A673 (cell line): ENCODE measurements around the gene SEMA3A. TPM values are rescaled to one million over a fixed set of nuclear protein-coding genes. Genes with fewer than 3 reads are reported as not detected.

Source experiments
- BruUV-seq: library from RNA; stranded (reverse); fragments of 400-500 nt; replicated peaks from 2 replicates; lab custom pipeline; 2021; lab: Mats Ljungman, UMichigan
- CTCF ChIA-PET: fragments of 300-600 bp; sonication (Branson Sonifier 250); formaldehyde crosslinking; loops from one replicate; lab custom pipeline; 2022; ENCODE audit warnings: antibody characterized with exemption; lab: Charles Lee
- POLR2A ChIA-PET: fragments of 300-600 bp; sonication (Branson Sonifier 250); formaldehyde crosslinking; loops from one replicate; lab custom pipeline; 2022; ENCODE audit warnings: antibody characterized with exemption; ENCODE audit not compliant: low non-redundant PET; lab: Charles Lee
- DNase-seq: peaks from one replicate; pipeline ENCODE4 v3.0.0-alpha.2; 2015; ENCODE audit warnings: low spot score
- H3K27ac ChIP-seq: fragments of 200-600 bp; sonication (generic); 2 replicates; pipeline ENCODE4 v1.5.1; 2016; ENCODE audit warnings: mixed run types, low read depth, mild to moderate bottlenecking, mixed read lengths, antibody characterized with exemption, low read length; ENCODE audit not compliant: poor library complexity, severe bottlenecking
- H3K27me3 ChIP-seq: fragments of 200-600 bp; sonication (generic); replicated peaks from 2 replicates; pipeline ENCODE4 v1.6.1; 2017; ENCODE audit warnings: mixed run types, low read depth, mild to moderate bottlenecking, mixed read lengths, antibody characterized with exemption, low read length; ENCODE audit not compliant: insufficient read depth, poor library complexity
- H3K36me3 ChIP-seq: fragments of 200-600 bp; sonication (generic); 2 replicates; pipeline ENCODE4 v1.6.1; 2016; ENCODE audit warnings: mixed run types, mild to moderate bottlenecking, mixed read lengths, antibody characterized with exemption, low read length; ENCODE audit not compliant: insufficient read depth, poor library complexity, severe bottlenecking
- H3K4me1 ChIP-seq: fragments of 200-600 bp; sonication (generic); 2 replicates; pipeline ENCODE4 v1.6.1; 2017; ENCODE audit warnings: mixed run types, mild to moderate bottlenecking, mixed read lengths, antibody characterized with exemption, low read length; ENCODE audit not compliant: insufficient read depth, poor library complexity, severe bottlenecking
- H3K4me3 ChIP-seq: fragments of 200-600 bp; sonication (generic); 2 replicates; pipeline ENCODE4 v1.5.1; 2016; ENCODE audit warnings: low read depth, mixed run types, mild to moderate bottlenecking, mixed read lengths, low read length; ENCODE audit not compliant: poor library complexity, severe bottlenecking
- H3K9me3 ChIP-seq: fragments of 200-600 bp; sonication (generic); 2 replicates; pipeline ENCODE4 v1.6.1; 2016; ENCODE audit warnings: mixed run types, low read depth, mild to moderate bottlenecking, mixed read lengths, antibody characterized with exemption, low read length; ENCODE audit not compliant: poor library complexity, severe bottlenecking
- CTCF ChIP-seq: fragments of 300-800, 200-600 bp; sonication (generic); conservative IDR thresholded peaks from 2 replicates; pipeline ENCODE4 v1.5.1; 2017; ENCODE audit warnings: low read depth, mild to moderate bottlenecking, antibody characterized with exemption, low read length, moderate library complexity, mixed read lengths
- EZH2 ChIP-seq: fragments of 200-600 bp; sonication (generic); IDR thresholded peaks from 2 replicates; pipeline ENCODE4 v1.6.1; 2017; ENCODE audit warnings: borderline replicate concordance, low read depth, mild to moderate bottlenecking, mixed read lengths, antibody characterized with exemption, low read length; ENCODE audit not compliant: poor library complexity, severe bottlenecking
- intact Hi-C: fragments of 100-400 bp; cut with micrococcal nuclease; formaldehyde crosslinking; loops from one replicate; pipeline ENCODE4 v1.10.0; 2022; ENCODE audit not compliant: unreplicated experiment
- total RNA-seq: library from RNA; stranded (reverse); gene quantifications from 2 replicates; pipeline ENCODE4 v1.2.3, GENCODE V29; 2021

The SEMA3A gene
- total RNA-seq, 1 experiment from 2014 or later = 22.8 TPM

- H3K27me3 ChIP-seq = no peaks in the 10 kb centered on the region
- ChIA-PET POLR2A (no interaction called here), CTCF (no interaction called here)
- H3K36me3 ChIP-seq = peaks cover 4% of the 10 kb centered on the region
- no peak for DNase-seq
- no peak overlapping the region for H3K4me3 ChIP-seq
- intact Hi-C loops = no loop called here
- H3K9me3 ChIP-seq = no peaks in the 10 kb centered on the region
- TF ChIP-seq EZH2 (no peak), CTCF (no peak)
- no peaks in the 10 kb centered on the region for H3K4me1 ChIP-seq
- no TSS peak for BruUV-seq
- H3K27ac ChIP-seq = no peak overlapping the region
These were observed 184.8 kb downstream of the SEMA3A start for GRCh38 chr7:84009782-84010181.

- H3K36me3 ChIP-seq = peaks cover 7% of the 10 kb centered on the region
- H3K4me3 ChIP-seq = no peak overlapping the region
- no peak for TF ChIP-seq CTCF
- TF ChIP-seq EZH2 = no peak
- no peak overlapping the region for H3K27ac ChIP-seq
- no TSS peak for BruUV-seq
- no peaks in the 10 kb centered on the region for H3K4me1 ChIP-seq
- ChIA-PET CTCF (no interaction called here), POLR2A (no interaction called here)
- no peaks in the 10 kb centered on the region for H3K27me3 ChIP-seq
- DNase-seq = no peak
- intact Hi-C loops = no loop called here
- no peaks in the 10 kb centered on the region for H3K9me3 ChIP-seq
These were observed 185.5 kb downstream of the SEMA3A start for GRCh38 chr7:84009051-84009450.

- POLR2A ChIA-PET = no interaction called here
- Histone ChIP-seq H3K36me3 (peaks cover 7% of the 10 kb centered on the region), H3K4me3 (no peak overlapping the region), H3K27ac (no peak overlapping the region), H3K27me3 (no peaks in the 10 kb centered on the region), H3K4me1 (no peaks in the 10 kb centered on the region), H3K9me3 (no peaks in the 10 kb centered on the region)
- no peak for DNase-seq
- BruUV-seq = no TSS peak
- intact Hi-C loops = no loop called here
- no peak for TF ChIP-seq EZH2
- TF ChIP-seq CTCF = no peak
- CTCF ChIA-PET = no interaction called here
These were observed 191.4 kb downstream of the SEMA3A start for GRCh38 chr7:84003191-84003590.
